Heart right ventricle (tissue), 16 donors: Measurements from ENCODE around the gene ZNF581. TPM values are rescaled to one million over a fixed set of nuclear protein-coding genes. Genes with fewer than 3 reads are reported as not detected.

Experiments
- ATAC-seq, 8 donors: fragments of 200-7000 bp; cut with Tn5 transposase; one replicate each; pipeline ENCODE4 v1.9.1; 2020; ENCODE audit warnings: mild to moderate bottlenecking in 8 of 8, moderate library complexity in 8 of 8, moderate number of reproducible peaks in 1 of 8
- DNase-seq, 2 donors: peaks; one replicate each; pipeline ENCODE4 v3.0.0-alpha.2; 2020
- H3K27ac ChIP-seq, 10 donors: fragments of 200-600 bp; sonication (generic) in 2 of 10; one replicate each; pipeline versions ENCODE4 v1.5.0 to v1.8.0; 2020 to 2022; ENCODE audit warnings: mild to moderate bottlenecking in 3 of 10
- H3K27me3 ChIP-seq, 7 donors: fragments of 200-600 bp; one replicate each; pipeline ENCODE4 v1.8.0; 2021 to 2022; ENCODE audit warnings: mild to moderate bottlenecking in 2 of 7
- H3K36me3 ChIP-seq, 9 donors: fragments of 200-600 bp; sonication (generic) in 1 of 9; one replicate each; pipeline versions ENCODE4 v1.5.0 to v1.8.0; 2020 to 2022; ENCODE audit warnings: mild to moderate bottlenecking in 2 of 9
- H3K4me1 ChIP-seq, 9 donors: fragments of 200-600 bp; sonication (generic) in 1 of 9; one replicate each; pipeline versions ENCODE4 v1.5.0 to v1.8.0; 2020 to 2022; ENCODE audit warnings: mild to moderate bottlenecking in 4 of 9
- H3K4me3 ChIP-seq, 10 donors: fragments of 200-600 bp; sonication (generic) in 2 of 10; one replicate each; pipeline versions ENCODE4 v1.5.0 to v1.8.0; 2020 to 2022; ENCODE audit warnings: mild to moderate bottlenecking in 7 of 10, moderate library complexity in 2 of 10
- H3K9me3 ChIP-seq, 11 donors: fragments of 200-600 bp in 10 of 11; sonication (generic) in 2 of 11; one replicate each; pipeline versions ENCODE4 v1.5.0 to v1.8.0; 2013 to 2022; ENCODE audit warnings: mild to moderate bottlenecking in 2 of 11, control low read depth in 1 of 11, moderate library complexity in 1 of 11
- CTCF ChIP-seq, 9 donors: fragments of 200-600 bp; sonication (generic) in 2 of 9; IDR thresholded peaks; one replicate each; pipeline versions ENCODE4 v1.5.0 to v1.8.0; 2021 to 2022; ENCODE audit warnings: antibody characterized with exemption in 9 of 9, mild to moderate bottlenecking in 5 of 9, moderate library complexity in 1 of 9
- WGBS, 2 donors: extraction: QIAGEN DNeasy Blood & Tissue Kit; methylation state at CpG; one replicate each; pipeline ENCODE4 v1.1.7; 2013; ENCODE audit warnings: inconsistent platforms in 1 of 2; 5-methylcytosine and 5-hydroxymethylcytosine counted together
- intact Hi-C, 10 donors: fragments of 100-400 bp; cut with DNase I; formaldehyde crosslinking; loops; one replicate each; pipeline versions ENCODE4 v1.11.1 to v1.14.2; 2022
- polyA plus RNA-seq, 2 donors: library from polyadenylated mRNA; stranded (reverse); fragments of 200-250 nt; gene quantifications; one replicate each; pipeline ENCODE4 v1.2.3, GENCODE V29; 2013
- total RNA-seq, 10 donors: library from RNA; stranded (reverse); fragmentation: NEBNext Ultra II Directional in 3 of 10; extraction: Animal tissue kit (Norgen Biotek cat#: 25700) in 3 of 10; gene quantifications; one replicate each; pipeline versions ENCODE4 v1.2.1 to v1.2.4, GENCODE V29; 2021 to 2023
- donor health status: Arrhythmogenic right ventricular cardiomyopathy.
- donor health status: ischemic (EF 13 %, LVEDD 7.1; RV severe dilation, severe dysfunction).
- donor health status: healthy with polysubstance abuse.
- donor health status: DM: no; HTN: yes; CAD: no.
- donor health status: DM: no; HTN: no; CAD: no.
- donor health status: ischemic (EF 25% LVEDD 6.9; RV normal size, moderate dysfunction).
- donor health status: ischemic (EF 25% LVEDD 5.7; RV mildly dilated, moderate dysfunction).
- donor health status: healthy.
- donor health status: DM: yes; HTN: yes; CAD: no.
- donor health status: Ischemic cardiomyopathy.
- donor health status: ischemic (EF 35%, LVEDD 5.7; RV mildly dilated, moderate dysfunction).
- donor health status: nonischemic (EF 11% LVEDD 7.7; RV severe dilation, severe dysfunction).
- donor health status: DM: yes; HTN: yes; CAD: no.
- donor health status: PGD.
- donor health status: ischemic (EF 29% LVEDD 5.4; RV normal size, mild dysfunction).
- donor health status: nonischemic (EF 23%, LVEDD 6.1; RV moderate dilation, normal function).

ZNF581 gene
- total and polyA plus RNA-seq, 12 donors, result 4.0 to 15.6 (median 6.5) TPM

DNA sequence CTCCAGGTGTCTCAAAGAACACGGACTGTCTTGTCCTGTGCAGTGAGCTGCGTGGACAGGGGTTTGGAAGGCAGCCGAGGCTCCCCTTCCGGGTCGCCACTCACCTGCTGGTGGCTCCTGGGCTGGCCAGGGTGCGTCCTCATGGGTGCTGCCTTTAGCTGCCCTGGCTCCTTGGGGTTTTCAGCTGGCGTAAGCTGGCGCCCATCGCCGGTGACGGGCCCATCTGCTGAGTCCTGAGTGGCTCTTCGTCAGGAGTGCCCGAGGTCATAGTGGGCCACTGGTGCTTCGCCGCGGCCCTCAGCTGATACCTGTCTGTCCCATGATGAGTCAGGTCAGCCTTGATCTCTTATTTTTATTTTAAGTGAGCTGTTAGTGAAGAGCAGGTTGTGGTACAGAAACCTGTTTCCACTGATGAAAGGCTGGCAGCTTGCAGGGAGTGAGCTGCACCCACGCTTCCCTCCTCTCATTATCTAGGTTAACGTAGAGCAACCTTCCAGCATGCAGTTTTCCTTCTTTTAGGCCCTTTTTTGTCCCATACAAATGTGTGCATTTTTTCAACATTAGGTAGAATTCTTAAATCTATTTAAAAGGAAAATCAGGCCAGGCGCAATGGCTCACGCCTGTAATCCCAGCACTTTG, 50.0 kb downstream of the ZNF581 start:
- DNase-seq, result no peak

DNA sequence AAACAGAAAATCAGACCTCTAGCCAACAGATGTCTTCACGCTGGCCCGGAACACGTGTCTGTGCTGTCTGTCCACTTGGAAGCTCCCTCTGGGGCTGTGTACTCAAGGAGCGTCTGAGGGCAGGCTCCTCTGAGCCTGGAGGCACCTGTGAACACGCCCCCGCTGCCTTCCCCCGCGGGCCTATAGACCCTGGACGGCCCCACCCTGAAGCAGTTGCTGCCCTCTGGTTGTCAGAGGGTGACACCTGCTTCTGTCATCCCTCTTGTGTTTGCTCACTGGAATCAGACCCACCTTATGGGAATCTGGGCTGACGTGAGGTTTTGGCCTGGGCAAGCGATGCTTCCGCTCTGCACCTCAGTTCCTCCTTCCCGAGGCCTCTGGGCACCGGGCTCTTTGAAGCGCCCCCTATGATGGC, 50.8 kb downstream of the ZNF581 start:
- Histone ChIP-seq H3K27ac (no peak overlapping the region), H3K36me3 (peaks cover 0 to 100% (median 68%) of the 10 kb centered on the region in 9 donors), H3K4me3 (no peak overlapping the region), H3K4me1 (no peaks in the 10 kb centered on the region), H3K27me3 (no peaks in the 10 kb centered on the region), H3K9me3 (no peaks in the 10 kb centered on the region)
- WGBS, 2 donors, result 87 to 89% methylated on average over 15 of the region's 15 CpGs
- ATAC-seq (no peak), DNase-seq (no peak)
- intact Hi-C loops, result no loop called here
- TF ChIP-seq CTCF (IDR thresholded peaks at IDR 0.05), result no peak

More for the DNA sequence above, 50.0 kb downstream of the ZNF581 start:
- Histone ChIP-seq H3K4me3 (no peak overlapping the region), H3K9me3 (no peaks in the 10 kb centered on the region), H3K36me3 (peaks cover 0 to 100% (median 74%) of the 10 kb centered on the region in 9 donors), H3K27ac (no peak overlapping the region), H3K4me1 (no peaks in the 10 kb centered on the region), H3K27me3 (no peaks in the 10 kb centered on the region)
- ATAC-seq, result no peak
- 95 to 96% methylated on average over 20 of the region's 20 CpGs for WGBS, 2 donors
- intact Hi-C loops, result no loop called here
- no peak for TF ChIP-seq CTCF (IDR thresholded peaks at IDR 0.05)

GRCh38 chr19:55694656-55695491, 51.4 kb downstream of the ZNF581 start:
- ATAC-seq (no peak), DNase-seq (no peak)
- H3K27me3 ChIP-seq, result no peaks in the 10 kb centered on the region
- H3K9me3 ChIP-seq, result no peaks in the 10 kb centered on the region
- 94 to 96% methylated on average over 37 of the region's 37 CpGs for WGBS, 2 donors
- H3K4me3 ChIP-seq, result no peak overlapping the region
- no peak overlapping the region for H3K27ac ChIP-seq
- no peak for TF ChIP-seq CTCF (IDR thresholded peaks at IDR 0.05)
- intact Hi-C loops, result no loop called here
- no peaks in the 10 kb centered on the region for H3K4me1 ChIP-seq
- peaks cover 0 to 100% (median 64%) of the 10 kb centered on the region in 9 donors for H3K36me3 ChIP-seq

Other genes starting within 250 kb of the ZNF581 start
- 10 to 100 TPM; 25.0 to 42.1 (median 30.7) TPM for gene UBE2S, start 235.9 kb upstream of the ZNF581 start, total RNA-seq
- 10 to 100 TPM in 1 of 2 donors, 1 to 10 TPM in 1; 8.0 to 25.5 TPM for gene UBE2S, start 235.9 kb upstream of the ZNF581 start, polyA plus RNA-seq
- not detected for gene SHISA7, start 200.3 kb upstream of the ZNF581 start, total RNA-seq
- under 1 TPM in 1 of 2 donors, not detected in 1; under 0.01 TPM for gene SHISA7, start 200.3 kb upstream of the ZNF581 start, polyA plus RNA-seq
- gene ISOC2, start 182.0 kb upstream of the ZNF581 start, total RNA-seq, result 10 to 100 TPM; 42.5 to 69.8 (median 48.3) TPM
- 100 to 1,000 TPM in 1 of 2 donors, 10 to 100 TPM in 1; 88.7 to 117 TPM for gene ISOC2, start 182.0 kb upstream of the ZNF581 start, polyA plus RNA-seq
- gene C19orf85, start 178.9 kb upstream of the ZNF581 start, total RNA-seq, result not detected
- gene C19orf85, start 178.9 kb upstream of the ZNF581 start, polyA plus RNA-seq, result not detected
- 1 to 10 TPM; 2.5 to 7.8 (median 4.3) TPM for gene ZNF628, start 167.0 kb upstream of the ZNF581 start, total RNA-seq
- 1 to 10 TPM; 4.9 to 7.5 TPM for gene ZNF628, start 167.0 kb upstream of the ZNF581 start, polyA plus RNA-seq
- gene NAT14, start 158.5 kb upstream of the ZNF581 start, total RNA-seq, result 1 to 10 TPM; 5.8 to 9.9 (median 6.8) TPM
- gene NAT14, start 158.5 kb upstream of the ZNF581 start, polyA plus RNA-seq, result 10 to 100 TPM in 1 of 2 donors, 1 to 10 TPM in 1; 9.0 to 16.4 TPM
- 1 to 10 TPM; 2.0 to 6.5 (median 4.0) TPM for gene SSC5D, start 155.2 kb upstream of the ZNF581 start, total RNA-seq
- gene SSC5D, start 155.2 kb upstream of the ZNF581 start, polyA plus RNA-seq, result 1 to 10 TPM in 1 of 2 donors, under 1 TPM in 1; 0.72 to 2.8 TPM
- gene SBK2, start 106.5 kb upstream of the ZNF581 start, total RNA-seq, result 10 to 100 TPM in 1 of 10 donors, 1 to 10 TPM in 9; 1.1 to 14.1 (median 2.0) TPM
- 1 to 10 TPM in 1 of 2 donors, under 1 TPM in 1; 0.39 to 9.4 TPM for gene SBK2, start 106.5 kb upstream of the ZNF581 start, polyA plus RNA-seq
- gene SBK3, start 98.1 kb upstream of the ZNF581 start, total RNA-seq, result 10 to 100 TPM in 4 of 10 donors, 1 to 10 TPM in 6; 2.0 to 33.3 (median 7.3) TPM
- 10 to 100 TPM in 1 of 2 donors, 1 to 10 TPM in 1; 3.2 to 11.3 TPM for gene SBK3, start 98.1 kb upstream of the ZNF581 start, polyA plus RNA-seq
- 10 to 100 TPM in 4 of 10 donors, 1 to 10 TPM in 6; 7.1 to 16.9 (median 9.6) TPM for gene ZNF579, start 62.8 kb upstream of the ZNF581 start, total RNA-seq
- 10 to 100 TPM; 13.1 to 23.8 TPM for gene ZNF579, start 62.8 kb upstream of the ZNF581 start, polyA plus RNA-seq
- gene FIZ1, start 44.1 kb upstream of the ZNF581 start, total RNA-seq, result 10 to 100 TPM; 11.6 to 18.8 (median 13.5) TPM
- 10 to 100 TPM in 1 of 2 donors, 1 to 10 TPM in 1; 9.3 to 16.5 TPM for gene FIZ1, start 44.1 kb upstream of the ZNF581 start, polyA plus RNA-seq
- 10 to 100 TPM in 8 of 10 donors, 1 to 10 TPM in 2; 7.9 to 22.0 (median 12.9) TPM for gene ZNF524, start 43.4 kb upstream of the ZNF581 start, total RNA-seq
- 10 to 100 TPM; 34.9 to 39.4 TPM for gene ZNF524, start 43.4 kb upstream of the ZNF581 start, polyA plus RNA-seq
- gene ZNF865, start 38.0 kb upstream of the ZNF581 start, total RNA-seq, result 10 to 100 TPM; 11.8 to 20.0 (median 13.5) TPM
- 10 to 100 TPM; 13.9 to 26.5 TPM for gene ZNF865, start 38.0 kb upstream of the ZNF581 start, polyA plus RNA-seq
- 10 to 100 TPM in 8 of 10 donors, 1 to 10 TPM in 2; 8.9 to 16.4 (median 12.2) TPM for gene ZNF784, start 19.1 kb upstream of the ZNF581 start, total RNA-seq
- gene ZNF784, start 19.1 kb upstream of the ZNF581 start, polyA plus RNA-seq, result 1 to 10 TPM; 6.4 to 9.9 TPM
- gene ZNF580, start 2.6 kb upstream of the ZNF581 start, total RNA-seq, result 10 to 100 TPM; 16.6 to 24.9 (median 21.1) TPM
- 10 to 100 TPM; 16.5 to 29.9 TPM for gene ZNF580, start 2.6 kb upstream of the ZNF581 start, polyA plus RNA-seq
- gene CCDC106, start 4.6 kb downstream of the ZNF581 start, total RNA-seq, result 10 to 100 TPM; 12.1 to 20.0 (median 13.3) TPM
- gene CCDC106, start 4.6 kb downstream of the ZNF581 start, polyA plus RNA-seq, result 10 to 100 TPM; 15.3 to 29.6 TPM
- 100 to 1,000 TPM in 1 of 10 donors, 10 to 100 TPM in 9; 64.1 to 100 (median 72.9) TPM for gene U2AF2, start 11.4 kb downstream of the ZNF581 start, total RNA-seq
- 10 to 100 TPM; 75.5 to 90.2 TPM for gene U2AF2, start 11.4 kb downstream of the ZNF581 start, polyA plus RNA-seq
- gene EPN1, start 31.6 kb downstream of the ZNF581 start, total RNA-seq, result 100 to 1,000 TPM; 127 to 305 (median 140) TPM
- gene EPN1, start 31.6 kb downstream of the ZNF581 start, polyA plus RNA-seq, result 100 to 1,000 TPM; 134 to 140 TPM
- gene NLRP9, start 94.8 kb downstream of the ZNF581 start, total RNA-seq, result not detected
- not detected for gene NLRP9, start 94.8 kb downstream of the ZNF581 start, polyA plus RNA-seq
- gene RFPL4A, start 115.4 kb downstream of the ZNF581 start, total RNA-seq, result under 1 TPM in 1 of 10 donors, not detected in 9; 0.30 TPM
- gene RFPL4A, start 115.4 kb downstream of the ZNF581 start, polyA plus RNA-seq, result not detected
- gene RFPL4AL1, start 125.5 kb downstream of the ZNF581 start, total RNA-seq, result not detected
- not detected for gene RFPL4AL1, start 125.5 kb downstream of the ZNF581 start, polyA plus RNA-seq
- not detected for gene NLRP11, start 188.3 kb downstream of the ZNF581 start, total RNA-seq
- not detected for gene NLRP11, start 188.3 kb downstream of the ZNF581 start, polyA plus RNA-seq
- gene NLRP4, start 192.9 kb downstream of the ZNF581 start, total RNA-seq, result not detected
- gene NLRP4, start 192.9 kb downstream of the ZNF581 start, polyA plus RNA-seq, result not detected